ENCODE measurements around the gene MRPL30.
"Not testable (repeated sequence)": the region's sequence is repeated elsewhere in the genome, so short reads cannot be mapped to it uniquely, and the experiment has no call there.

MRPL30 gene

DNA sequence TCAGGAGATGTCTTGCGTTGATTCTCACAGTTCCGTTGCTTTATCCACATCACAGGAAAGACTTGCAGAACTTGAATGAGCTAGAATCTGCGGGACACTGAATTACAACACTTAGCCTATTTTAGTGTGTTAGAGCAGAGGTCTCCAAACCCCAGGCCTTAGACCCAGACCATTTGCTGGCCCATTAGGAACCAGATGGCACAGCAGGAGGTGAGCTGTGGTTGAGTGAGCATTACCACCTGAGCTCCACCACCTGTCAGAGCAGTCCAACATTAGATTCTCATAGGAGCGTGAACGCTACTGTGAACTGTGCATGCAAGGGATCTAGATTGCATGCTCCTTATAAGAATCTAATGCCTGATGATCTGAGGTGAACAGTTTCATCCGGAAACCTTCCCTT lies 3.8 kb downstream of the MRPL30 start:
- POLR2A ChIA-PET = no interaction called here
- TF ChIP-seq, protein P1, sequence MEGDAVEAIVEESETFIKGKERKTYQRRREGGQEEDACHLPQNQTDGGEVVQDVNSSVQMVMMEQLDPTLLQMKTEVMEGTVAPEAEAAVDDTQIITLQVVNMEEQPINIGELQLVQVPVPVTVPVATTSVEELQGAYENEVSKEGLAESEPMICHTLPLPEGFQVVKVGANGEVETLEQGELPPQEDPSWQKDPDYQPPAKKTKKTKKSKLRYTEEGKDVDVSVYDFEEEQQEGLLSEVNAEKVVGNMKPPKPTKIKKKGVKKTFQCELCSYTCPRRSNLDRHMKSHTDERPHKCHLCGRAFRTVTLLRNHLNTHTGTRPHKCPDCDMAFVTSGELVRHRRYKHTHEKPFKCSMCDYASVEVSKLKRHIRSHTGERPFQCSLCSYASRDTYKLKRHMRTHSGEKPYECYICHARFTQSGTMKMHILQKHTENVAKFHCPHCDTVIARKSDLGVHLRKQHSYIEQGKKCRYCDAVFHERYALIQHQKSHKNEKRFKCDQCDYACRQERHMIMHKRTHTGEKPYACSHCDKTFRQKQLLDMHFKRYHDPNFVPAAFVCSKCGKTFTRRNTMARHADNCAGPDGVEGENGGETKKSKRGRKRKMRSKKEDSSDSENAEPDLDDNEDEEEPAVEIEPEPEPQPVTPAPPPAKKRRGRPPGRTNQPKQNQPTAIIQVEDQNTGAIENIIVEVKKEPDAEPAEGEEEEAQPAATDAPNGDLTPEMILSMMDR (IDR thresholded peaks at IDR 0.05; ENCODE audit: control extremely low read depth, extremely low read depth, low read depth, missing control alignments) = no peak

DNA sequence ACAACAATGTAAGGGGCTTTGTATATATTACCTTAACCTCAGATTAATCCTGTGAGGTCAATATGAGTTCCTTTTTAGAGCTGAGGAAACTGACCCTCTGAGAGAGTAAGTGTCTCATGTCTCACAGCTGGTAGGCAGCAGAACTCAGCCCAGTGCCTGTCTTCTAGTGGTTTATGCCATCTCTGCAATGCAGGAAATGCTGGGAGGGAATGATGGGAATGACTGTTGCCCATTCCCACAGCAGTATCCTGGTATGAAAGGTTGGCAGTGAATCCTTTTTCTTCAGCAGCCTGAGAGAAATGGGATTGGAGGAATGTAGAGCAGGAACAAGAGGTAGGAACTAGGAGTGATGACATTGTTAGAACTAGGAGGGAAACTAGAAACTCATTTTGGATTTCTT lies 6.0 kb downstream of the MRPL30 start:
- CTCF ChIA-PET = interaction anchor here (1.5 kb wide), 1 partner anchor 15 kb away, joined by 3 read pairs; no protein-coding TSS in a partner anchor
- DNase-seq (ENCODE audit: extremely low spot score) = no peak
- TF ChIP-seq, protein P1 (IDR thresholded peaks at IDR 0.05; ENCODE audit: control extremely low read depth, extremely low read depth, low read depth, missing control alignments) = no peak
- POLR2A ChIA-PET = no interaction called here

More for the DNA sequence above, 3.8 kb downstream of the MRPL30 start:
- CTCF ChIA-PET = interaction anchor here (1.3 kb wide), 1 partner anchor 9 kb away, joined by 3 read pairs; no protein-coding TSS in a partner anchor
- DNase-seq (ENCODE audit: extremely low spot score) = no peak

DNA sequence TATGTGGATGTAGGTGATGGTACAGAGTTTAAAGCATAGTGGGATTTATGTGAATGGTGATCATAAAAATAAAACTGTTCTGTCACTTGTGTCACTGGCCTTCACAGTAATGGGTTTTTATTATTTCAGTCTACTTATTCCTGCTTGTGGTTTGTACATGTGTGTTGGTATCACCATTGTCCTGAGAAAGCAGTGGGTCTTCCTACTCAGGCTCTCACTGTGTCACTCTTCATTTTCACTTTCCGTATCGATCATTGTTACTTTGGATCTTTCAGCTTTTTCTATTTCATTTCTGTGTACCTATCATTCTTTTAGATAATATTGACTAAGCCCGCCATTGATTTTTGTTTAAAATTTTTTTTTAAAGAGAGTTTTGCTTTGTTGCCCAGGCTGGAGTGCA lies 7.4 kb downstream of the MRPL30 start:
- POLR2A ChIA-PET = no interaction called here
- TF ChIP-seq, protein P1 (IDR thresholded peaks at IDR 0.05; ENCODE audit: control extremely low read depth, extremely low read depth, low read depth, missing control alignments) = no peak
- DNase-seq (ENCODE audit: extremely low spot score) = no peak
- CTCF ChIA-PET = interaction anchor here (1.5 kb wide), 1 partner anchor 13 kb away, joined by 3 read pairs; no protein-coding TSS in a partner anchor

DNA sequence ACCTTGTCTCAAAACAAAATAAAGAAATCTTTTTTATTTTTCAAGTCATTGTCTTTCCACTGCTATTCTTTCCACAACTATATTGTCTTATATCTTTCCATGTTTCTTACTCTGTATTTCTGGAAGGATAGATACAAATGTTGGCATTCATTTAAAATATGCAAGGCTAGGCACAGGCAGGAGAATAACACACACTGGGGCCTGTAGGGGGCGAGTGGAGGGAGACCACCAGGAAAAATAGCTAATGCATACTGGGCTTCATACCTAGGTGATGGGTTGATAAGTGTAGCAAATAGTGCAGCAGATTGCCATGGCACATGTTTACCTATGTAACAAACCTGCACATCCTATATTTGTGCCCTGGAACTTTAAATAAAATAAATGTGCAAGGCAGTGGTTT lies 9.6 kb downstream of the MRPL30 start:
- POLR2A ChIA-PET = no interaction called here
- no peak for DNase-seq (ENCODE audit: extremely low spot score)
- CTCF ChIA-PET = no interaction called here
- TF ChIP-seq, protein P1 (IDR thresholded peaks at IDR 0.05; ENCODE audit: control extremely low read depth, extremely low read depth, low read depth, missing control alignments) = no peak

GRCh38 chr2:99192364-99192763 lies 11.4 kb downstream of the MRPL30 start:
- DNase-seq (ENCODE audit: extremely low spot score); CTCF ChIA-PET; POLR2A ChIA-PET: not testable (repeated sequence)

DNA sequence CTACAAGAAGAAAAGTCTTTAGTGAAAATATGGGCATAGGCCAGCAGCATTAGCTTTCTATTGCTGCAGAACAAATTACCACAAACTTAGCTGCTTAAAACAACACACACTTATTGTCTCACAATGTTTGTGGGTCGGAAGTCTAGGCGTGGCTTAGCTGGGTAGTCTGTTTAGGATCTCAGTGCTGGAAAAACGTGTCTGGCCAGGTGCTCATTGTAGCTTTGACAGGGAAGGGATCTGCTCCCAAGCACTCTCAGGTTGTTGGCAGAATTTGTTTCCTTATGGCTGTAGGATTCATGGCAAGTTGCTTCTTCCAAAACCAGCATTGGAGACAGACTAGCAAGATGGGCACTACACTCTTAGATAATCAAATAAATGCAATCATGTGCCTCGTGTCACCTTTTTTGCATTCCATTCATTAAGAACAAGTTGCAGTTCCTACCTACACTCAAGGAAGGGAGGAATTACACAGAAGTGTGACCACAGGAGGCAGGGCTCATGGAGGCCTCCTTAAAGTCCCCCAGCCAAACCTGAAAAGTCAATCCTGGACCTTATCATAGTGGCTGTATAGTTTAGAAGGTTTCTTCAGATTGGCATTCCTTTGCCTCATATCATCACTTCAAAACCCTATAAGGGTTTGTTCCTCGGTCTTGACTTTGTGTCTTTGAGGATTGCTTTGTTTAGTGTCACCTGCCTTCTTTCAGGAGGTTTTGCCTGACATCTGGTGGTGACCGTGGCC lies 17.3 kb downstream of the MRPL30 start:
- ChIA-PET POLR2A (no interaction called here), CTCF (no interaction called here)
- DNase-seq (ENCODE audit: extremely low spot score) = no peak
- TF ChIP-seq, protein P1 (IDR thresholded peaks at IDR 0.05; ENCODE audit: control extremely low read depth, extremely low read depth, low read depth, missing control alignments) = no peak

- CTCF ChIA-PET = no interaction called here
These were observed 19.3 kb downstream of the MRPL30 start for GRCh38 chr2:99200076-99200800.

More at GRCh38 chr2:99200076-99200800, 19.3 kb downstream of the MRPL30 start:
- TF ChIP-seq, protein P1 (IDR thresholded peaks at IDR 0.05; ENCODE audit: control extremely low read depth, extremely low read depth, low read depth, missing control alignments) = no peak
- no peak for DNase-seq (ENCODE audit: extremely low spot score)
- POLR2A ChIA-PET = no interaction called here
